GM04504 (cell line): Measurements from ENCODE around the gene MYO1G.
"Not testable (repeated sequence)": the region's sequence is repeated elsewhere in the genome, so short reads cannot be mapped to it uniquely, and the experiment has no call there.

Experiments
- DNase-seq: peaks from one replicate; pipeline ENCODE4 v3.0.0-alpha.2; 2012; ENCODE audit warnings: low read depth

The MYO1G gene

DNA sequence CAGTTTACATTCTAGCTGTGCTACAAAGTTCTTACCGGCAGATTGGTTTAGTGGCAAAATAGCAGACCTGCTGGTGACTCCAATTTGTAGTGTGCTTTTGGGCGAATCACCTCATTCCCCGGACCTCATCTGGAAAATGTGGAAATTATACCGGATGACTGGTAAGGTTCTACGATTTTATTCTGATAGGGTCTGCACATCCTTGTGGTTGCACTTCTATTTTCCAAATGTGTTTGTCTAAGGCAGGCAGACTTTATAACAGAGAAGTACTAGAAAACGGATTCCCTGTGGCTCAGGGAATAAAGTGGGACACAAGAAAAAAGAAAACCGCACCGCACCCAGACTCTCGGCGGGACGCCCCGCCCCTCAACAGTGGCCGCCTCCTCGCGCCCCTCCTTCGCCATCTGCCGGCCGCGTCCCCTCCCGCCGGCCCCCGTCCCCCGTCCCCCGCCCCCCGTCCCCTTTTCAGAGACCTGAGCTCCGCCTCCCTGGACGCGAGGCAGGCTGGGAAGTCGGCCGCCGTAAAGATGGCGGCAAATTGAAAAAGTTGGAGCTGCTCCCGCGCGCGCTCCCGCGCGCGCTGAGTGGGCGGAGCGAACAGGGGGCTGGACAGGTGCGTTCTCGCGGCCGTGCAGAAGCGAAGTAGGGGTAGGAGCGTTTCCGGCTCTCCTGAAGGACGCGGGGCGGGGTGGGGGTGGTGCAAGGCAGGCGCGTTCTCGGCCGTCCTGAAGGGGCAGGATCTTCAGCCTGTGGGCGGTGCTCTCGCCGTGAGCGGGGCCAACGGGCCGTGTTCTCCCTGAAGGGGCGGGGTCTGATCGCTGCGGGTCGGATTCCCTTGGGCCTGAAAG is 20.7 kb upstream of the MYO1G start:
- DNase-seq: peak; percentile 99

DNA sequence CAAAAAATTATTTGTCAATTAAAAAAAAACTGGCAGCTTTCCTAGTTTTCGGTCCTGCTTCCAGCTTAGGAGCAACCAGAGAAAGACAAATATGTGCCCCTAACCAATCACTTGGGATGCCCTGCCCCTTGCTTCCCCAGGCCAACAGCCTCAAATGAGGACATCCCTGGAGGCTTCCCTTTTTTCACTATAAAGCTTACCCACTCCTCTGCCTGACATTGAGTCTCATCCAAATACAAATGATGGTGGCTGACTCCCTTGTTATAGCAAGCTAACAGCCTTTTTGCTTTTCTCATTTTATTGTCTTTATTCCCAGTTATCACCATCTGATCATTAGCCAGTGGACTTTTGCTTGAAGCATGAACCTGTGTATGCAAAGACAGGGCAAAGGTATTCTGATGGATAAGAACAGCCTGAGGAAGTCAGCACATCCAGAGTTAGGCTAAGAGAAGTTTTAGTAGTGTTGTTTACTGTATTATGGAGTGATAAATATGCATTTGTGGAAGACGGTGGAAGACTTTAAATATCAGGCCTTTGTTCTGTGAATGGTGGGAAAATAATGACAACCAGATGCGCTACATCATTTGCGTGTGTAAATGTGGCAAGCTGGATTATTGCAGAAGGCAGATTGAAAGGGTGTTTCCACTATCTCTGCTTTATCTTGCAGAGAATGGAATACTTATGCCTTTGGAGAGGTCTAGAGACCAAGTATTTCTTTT is 19.5 kb upstream of the MYO1G start:
- no peak for DNase-seq

DNA sequence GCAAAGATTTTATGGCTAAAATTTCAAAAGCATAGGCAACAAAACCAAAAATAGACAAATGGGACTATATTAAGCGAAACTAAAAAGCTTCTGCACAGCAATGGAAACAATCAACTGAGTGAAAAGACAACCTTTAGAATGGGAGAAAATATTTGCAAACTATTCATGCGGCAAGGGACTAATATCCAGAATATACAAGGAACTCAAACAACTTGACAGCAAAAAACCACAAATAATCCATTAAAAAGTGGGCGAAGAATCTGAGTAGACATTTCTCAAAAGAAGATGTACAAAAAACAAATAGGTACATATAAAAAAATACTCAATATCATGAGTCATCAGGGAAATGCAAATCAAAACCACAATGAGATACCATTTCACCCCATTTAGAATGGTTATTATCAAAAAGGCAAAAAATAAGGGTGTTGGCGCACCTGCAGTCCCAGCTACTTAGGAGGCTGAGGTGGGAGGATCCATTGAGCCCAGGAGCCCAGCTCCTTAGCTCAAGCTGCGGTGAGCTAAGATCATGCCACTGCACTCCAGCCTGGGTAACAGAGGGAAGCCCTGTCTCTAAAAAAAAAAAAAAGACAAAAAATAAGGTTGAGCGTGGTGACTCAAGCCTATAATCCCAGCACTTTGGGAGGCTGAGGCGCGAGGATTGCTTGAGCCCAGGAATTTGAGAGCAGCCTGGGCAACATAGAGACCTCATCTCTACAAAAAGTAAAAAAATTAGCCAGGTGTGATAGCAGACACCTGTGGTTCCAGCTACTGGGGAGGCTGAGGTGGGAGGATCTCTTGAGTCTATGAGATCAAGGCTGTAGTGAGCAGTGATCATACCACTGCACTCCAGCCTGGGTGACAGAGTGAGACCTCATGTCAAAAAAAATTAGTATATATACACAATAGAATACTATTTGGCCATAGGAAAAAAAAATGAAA is 17.0 kb upstream of the MYO1G start:
- no peak for DNase-seq

DNA sequence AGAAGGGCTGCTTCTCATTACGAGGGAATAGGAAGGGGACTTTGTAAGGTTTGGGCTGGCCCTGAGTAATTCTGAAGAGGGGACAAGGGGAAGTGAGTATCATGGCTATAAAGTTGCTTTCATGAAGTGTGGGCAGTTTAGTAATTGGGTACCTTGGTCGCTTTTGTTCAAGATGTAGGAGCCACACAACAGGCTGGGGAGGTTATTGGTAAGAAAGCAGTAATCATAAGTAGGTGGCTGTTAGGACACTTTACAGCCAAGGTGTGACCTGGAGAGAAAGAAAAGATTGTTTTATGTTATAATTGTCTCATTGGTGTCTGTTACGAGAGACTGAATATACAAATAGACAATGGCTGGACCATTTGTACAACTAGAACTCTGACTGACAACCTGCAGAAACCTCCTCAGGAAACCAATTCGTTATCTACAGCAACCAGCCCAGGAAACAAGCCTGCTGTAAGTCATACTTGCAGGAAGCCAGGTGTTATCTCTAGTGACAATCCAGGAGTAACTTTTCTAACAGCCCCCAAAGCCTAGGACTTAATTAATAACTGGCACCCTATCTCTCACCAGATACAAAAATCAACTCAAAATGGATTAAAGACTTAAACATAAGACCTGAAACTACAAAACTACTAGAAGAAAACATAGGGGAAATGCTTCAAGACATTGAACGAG is 16.2 kb upstream of the MYO1G start:
- DNase-seq: no peak

DNA sequence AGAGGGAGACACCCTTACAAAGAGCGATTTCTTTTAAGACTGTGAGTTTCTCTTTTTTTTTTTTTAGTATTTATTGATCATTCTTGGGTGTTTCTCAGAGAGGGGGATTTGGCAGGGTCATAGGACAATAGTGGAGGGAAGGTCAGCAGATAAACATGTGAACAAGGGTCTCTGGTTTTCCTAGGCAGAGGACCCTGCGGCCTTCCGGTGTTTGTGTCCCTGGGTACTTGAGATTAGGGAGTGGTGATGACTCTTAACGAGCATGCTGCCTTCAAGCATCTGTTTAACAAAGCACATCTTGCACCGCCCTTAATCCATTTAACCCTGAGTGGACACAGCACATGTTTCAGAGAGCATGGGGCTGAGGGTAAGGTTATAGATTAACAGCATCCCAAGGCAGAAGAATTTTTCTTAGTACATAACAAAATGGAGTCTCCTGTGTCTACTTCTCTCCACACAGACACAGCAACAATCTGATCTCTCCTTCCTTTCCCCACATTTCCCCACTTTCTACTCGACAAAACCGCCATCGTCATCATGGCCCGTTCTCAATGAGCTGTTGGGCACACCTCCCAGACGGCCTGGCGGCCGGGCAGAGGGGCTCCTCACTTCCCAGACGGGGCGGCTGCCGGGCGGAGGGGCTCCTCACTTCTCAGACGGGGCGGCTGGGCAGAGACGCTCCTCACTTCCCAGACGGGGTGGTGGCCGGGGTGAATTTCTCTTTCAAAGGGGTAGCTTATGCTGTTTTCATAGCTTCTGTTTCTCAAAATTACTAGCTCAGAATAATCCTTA is 13.4 kb upstream of the MYO1G start:
- DNase-seq: not testable (repeated sequence)

DNA sequence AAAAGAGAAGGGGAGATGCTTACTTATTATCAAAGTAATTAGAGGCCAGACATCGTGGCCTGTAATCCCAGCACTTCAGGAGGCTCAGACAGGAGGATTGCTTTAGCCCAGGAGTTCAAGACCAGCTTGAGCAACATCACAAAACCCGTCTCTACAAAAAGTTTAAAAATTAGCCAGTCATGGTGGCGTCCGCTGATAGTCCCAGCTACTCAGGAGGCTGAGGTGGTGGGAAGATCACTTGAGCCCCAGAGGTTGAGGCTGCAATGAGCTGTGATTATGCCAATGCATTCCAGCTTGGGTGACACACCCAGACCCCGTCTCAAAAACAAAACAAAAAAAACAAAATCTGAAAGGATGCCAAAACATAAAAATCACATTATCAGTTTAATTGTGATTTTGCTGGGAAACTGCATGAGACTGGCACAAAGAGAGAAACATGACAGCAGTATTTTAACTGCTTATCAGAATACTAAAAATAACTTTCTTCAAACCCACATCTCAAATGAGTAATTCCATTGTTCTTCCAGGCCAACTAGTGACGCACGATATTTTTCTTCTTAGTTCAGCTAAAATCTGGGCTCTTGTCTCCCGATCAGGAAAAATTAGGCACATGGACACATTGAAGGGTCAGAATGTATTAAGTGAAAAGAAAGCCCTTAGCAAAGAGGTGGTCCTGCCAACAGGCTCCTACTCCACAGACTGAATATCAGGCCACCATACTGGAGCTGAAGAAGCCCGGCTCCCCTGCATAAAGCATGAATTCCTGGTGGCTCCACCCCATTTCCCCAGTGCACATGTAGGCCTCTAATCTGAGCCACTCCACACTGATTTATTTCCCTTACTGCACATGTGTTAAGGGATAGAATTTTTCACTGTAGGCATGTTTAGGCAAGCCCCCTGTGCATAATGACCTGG is 11.6 kb upstream of the MYO1G start:
- no peak for DNase-seq

DNA sequence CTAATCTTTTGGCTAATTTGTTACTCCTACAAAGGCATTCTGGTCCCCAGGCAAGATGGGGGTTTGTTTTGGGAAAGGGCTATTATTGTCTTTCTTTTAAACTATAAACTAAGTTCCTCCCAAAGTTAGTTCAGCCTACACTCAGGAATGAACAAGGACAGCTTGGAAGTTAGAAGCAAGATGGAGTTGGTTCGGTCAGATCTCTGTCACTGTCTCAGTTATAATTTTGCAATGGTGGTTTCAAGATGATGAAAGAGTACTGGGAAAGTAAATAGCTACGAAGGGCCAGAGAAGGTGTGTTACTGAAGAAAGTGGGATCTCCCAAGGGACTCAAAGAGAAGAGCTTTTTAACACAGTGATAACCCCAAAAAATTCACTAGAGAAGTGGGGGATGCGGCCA is 10.3 kb upstream of the MYO1G start:
- DNase-seq: no peak

DNA sequence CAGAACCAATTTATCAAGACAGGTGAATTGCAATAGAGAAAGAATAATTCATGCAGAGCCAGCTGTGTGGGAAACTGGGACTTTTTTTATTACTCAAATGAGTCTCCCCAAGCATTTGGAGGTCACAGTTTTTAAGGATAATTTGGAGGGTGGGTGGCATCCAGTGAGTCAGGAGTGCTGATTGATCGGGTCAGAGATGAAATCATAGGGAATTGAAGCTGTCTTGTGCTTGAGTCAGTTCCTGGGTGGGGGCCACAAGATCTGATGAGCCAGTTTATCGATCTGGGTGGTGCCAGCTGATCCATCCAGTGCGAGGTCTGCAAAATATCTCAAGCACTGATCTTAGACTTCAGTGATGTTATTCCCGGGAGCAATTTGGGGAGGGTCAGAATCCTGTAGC is 9.9 kb upstream of the MYO1G start:
- DNase-seq: no peak

DNA sequence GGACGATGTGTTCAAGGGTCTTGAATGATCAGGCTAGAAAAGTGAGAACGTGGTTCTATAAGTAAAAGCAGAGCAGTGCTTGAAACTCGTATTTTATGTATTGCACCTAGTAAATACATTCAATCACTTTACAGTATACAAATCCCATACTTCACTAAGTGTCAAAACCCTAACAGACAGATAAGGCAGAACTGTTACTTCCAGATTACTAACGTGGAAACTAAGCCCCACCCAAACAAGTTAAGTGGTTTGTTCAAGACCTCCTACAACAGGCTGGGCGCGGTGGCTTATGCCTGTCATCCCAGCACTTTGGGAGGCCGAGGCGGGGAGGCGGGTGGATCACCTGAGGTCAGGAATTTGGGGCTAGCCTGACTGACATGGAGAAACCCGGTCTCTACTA is 9.2 kb upstream of the MYO1G start:
- no peak for DNase-seq

DNA sequence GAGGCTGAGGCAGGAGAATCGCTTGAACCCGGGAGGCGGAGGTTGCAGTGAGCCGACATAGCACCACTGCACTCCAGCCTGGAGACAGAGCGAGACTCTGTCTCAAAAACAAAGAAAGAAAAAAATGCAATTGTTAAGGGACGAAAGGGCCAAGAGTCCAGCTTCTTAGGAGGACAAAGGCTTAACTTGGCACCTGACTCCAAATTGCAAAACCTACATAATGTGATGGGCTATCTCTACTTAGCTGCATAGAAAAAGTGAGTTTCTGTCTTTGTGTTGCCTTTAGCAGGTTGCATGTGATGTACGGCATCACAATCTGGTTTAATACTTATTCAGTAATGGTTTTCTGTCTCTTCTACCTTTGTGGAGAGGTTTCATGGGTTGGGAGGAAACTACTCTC is 8.6 kb upstream of the MYO1G start:
- DNase-seq: no peak

DNA sequence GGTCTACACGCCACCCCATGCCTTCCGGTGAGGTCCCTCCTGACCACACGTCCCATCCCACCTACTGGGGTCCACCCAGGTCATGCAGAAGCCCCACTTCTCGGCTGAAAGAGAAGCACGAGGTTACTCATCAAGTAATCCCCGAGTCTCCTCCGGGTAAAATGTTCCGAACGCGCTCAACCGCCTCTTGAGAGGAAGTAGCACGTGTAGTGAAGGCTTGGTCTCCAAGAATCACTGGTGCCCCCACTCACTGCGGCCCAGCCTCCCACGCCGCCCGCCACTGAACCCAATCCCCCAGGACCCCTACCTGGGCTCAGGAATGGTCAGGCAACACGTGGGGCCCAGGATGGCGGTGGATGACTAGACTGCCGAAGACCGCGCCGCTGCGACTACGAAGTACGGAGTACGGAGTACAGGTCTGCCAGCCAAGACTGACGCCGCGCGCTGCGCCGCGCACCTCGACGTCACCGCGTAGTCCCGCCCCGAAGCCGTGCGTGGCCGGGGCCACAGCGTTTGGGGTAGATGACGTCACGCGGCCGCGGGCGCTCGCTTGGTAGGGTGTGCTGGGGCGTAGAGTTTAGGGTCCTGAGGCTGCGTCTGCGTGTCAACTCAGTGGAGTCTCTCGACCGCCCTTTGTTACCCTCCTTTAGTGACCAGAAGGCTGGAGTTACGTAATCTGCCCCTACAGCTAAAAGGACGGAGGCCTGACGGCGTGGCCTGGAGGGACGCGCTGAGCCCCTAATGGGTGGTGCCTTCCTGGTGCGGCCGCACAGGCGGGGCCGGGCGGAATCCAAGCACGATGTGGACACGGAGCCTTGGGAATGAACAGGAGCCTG is 7.6 kb upstream of the MYO1G start:
- peak; percentile 82 for DNase-seq

DNA sequence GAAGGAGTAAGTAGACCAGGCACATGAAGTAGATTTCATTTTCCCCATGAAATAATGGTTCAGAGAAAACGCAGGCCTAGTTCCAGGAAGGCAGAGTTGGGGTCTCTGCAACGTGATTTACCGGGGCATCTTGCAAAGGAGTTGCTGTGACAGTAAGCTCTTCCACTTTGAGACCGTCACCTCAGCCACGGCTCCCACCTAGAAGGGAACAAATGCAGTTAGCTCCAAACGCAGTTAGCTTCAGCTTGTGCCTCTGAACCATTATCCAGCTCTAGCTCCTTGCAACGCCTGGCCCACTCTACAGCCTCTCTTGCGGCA is 7.0 kb upstream of the MYO1G start:
- no peak for DNase-seq

DNA sequence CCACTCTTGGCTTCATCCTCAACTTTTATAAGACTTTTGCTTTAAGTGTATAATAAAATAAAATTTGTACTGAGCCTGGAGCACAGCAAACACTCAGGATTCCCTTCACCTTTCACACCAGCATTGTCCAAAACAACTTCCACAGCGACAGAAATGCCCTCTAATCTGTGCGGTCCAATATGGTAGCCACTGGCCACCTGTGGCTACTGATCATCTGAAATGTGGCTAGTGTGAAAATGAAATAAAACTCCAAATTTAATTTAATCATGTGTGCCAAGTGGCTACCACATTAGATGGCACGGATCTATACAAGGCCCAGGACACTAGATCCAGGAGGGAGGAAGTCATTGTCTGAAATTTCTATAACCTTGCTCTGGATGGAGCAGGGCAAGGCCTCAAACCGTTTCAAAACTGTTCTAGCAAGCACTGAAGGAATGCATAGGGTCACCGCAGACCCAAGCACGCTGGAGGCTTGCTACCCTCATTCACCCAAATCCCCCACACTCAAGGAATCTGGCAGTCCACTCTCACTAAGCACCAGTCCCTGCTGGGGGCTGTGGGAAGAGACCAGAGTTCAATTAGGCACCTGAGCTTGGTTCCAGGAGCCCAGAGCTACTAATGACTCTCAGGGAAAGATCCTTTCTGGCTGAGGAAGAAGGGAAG is 6.3 kb upstream of the MYO1G start:
- no peak for DNase-seq

DNA sequence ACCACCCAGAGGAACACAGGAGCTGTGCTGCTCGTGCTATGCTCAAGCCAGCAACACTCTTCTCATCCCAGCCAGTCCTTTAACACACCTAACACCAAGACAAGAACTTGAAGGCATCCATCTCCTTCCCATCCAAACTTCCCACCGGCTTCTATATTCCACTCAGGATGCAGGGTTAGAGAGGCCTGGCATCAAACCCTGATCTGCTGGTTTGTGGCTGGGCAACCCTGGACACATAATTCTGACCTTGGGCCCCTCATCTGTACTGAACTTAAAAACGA is 5.6 kb upstream of the MYO1G start:
- no peak for DNase-seq

DNA sequence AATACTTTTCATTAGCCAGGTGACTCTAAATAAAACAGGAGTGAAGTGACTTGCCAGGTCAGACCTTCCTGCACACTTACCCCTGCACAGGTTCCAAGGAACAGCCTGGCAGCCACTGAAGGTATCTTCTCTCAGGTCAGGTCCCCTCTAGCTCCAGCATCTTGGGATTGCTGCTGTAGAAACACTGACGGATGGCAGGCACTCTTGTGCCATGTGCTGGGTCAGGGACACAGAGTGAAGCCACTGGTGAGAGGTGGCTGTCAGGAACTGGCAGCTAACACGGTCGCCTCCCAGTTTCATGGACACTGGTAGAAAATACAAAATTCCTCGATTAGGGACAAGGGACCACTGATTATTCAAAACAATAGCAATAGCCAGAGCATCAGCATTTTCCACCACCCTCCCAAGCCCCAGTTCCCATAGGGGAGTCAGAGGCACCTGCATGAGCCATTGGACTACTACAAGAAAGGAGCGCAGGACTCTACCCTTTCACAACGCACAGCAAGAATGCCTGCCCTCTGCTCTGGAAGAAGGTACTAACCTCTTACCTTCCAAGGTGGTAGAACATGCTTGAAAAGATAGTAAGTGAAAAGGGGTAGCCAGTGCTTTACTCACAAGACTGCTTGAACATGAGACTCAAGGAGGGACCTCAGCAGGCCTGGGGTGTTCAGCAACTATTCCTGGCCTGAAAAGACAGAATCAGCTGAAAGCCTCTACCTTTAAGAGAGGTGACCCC is 5.1 kb upstream of the MYO1G start:
- DNase-seq: no peak

DNA sequence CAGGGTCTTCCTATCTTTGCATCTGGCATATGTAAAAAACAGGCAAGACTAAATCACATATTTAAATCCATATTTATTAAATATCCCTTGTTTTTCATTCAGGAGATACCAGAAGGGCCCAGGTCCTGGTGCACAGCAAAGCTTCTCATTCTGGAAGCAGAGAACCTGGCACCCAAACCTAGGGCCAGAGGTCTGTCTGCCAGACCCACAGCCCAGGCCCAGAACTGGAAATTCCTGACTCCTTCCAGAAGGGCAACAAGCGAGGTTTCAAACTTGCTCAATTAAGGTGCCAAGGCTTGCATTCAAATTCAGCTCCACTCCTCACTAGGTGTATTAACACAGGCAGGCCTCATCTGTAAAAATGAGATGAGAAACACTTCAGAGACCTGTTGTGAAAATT is 4.2 kb upstream of the MYO1G start:
- no peak for DNase-seq

DNA sequence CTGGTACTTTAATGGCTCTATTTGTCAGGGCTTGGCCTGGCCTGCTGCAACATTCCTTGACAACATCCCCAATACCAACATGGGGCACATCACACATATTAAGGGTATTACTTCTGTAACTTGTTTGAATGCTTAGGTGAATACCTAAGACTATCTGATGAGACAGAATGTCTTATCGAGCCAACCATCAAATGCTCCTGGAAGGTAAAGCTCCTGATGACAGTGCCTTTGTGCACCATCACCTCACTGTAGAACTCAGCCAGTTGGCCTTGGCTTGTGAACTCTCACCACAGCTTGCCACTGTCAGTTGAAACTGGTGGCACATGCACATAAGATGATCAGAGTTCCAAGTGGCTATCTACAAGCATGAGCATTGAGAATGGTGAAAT is 3.7 kb upstream of the MYO1G start:
- no peak for DNase-seq

DNA sequence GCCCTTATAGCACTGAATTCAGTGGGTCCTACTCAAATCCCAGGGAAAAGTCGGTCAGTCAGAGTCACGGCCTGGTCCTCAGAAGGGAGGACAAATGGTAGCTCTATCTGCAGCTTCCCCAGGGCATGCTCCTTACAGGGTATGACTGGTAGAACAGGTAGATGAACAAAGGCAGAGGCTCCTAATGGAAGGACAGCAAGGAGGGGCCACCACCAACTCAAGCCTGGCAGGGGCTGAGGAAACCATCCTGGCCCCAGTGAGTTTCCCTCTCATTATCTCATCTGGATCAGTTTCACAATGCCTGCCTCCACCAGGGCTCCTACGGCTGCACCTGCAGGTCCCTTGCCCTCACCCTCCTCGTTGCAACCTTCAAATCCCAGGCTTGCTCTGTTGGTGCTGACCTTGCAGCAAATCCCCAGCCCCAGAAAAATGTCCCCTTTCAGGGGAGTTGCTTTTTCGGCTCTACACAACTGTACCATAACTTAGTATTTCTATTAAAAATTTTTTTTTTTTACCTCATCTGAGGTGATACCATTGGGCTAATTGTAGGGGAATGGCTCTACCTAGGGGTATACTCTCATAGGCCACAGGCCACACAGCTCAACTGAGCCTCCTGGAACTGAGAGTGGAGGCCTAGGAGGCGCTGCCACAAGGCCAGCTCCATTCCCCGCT is 2.4 kb upstream of the MYO1G start:
- no peak for DNase-seq
